ENCODE results near the gene MYO5A.
"Not testable (repeated sequence)": the region's sequence is repeated elsewhere in the genome, so short reads cannot be mapped to it uniquely, and the experiment has no call there.

The MYO5A gene

GRCh38 chr15:52466716-52467115 lies 62.0 kb downstream of the MYO5A start:
- Histone ChIP-seq H3K9me3 (ENCODE audit: control insufficient read depth in 5 of 5, low read length in 5 of 5) (peaks cover 0 to 5% (median 0%) of the 10 kb centered on the region in 5 donors), H3K4me3 (ENCODE audit: low read depth in 1 of 5, low read length in 5 of 5) (peak overlapping the region in 1 of 5 donors; percentile 1)

GRCh38 chr15:52466134-52466701 lies 62.5 kb downstream of the MYO5A start:
- peak overlapping the region in 2 of 5 donors; percentile 31 to 44 for H3K9ac ChIP-seq (ENCODE audit: low read length in 5 of 5)
- H3K9me3 ChIP-seq (ENCODE audit: control insufficient read depth in 5 of 5, low read length in 5 of 5) = peaks cover 0 to 5% (median 0%) of the 10 kb centered on the region in 5 donors
- no peak overlapping the region for H3K27ac ChIP-seq (ENCODE audit: low read depth, low read length)
- peak overlapping the region in 1 of 5 donors; percentile 1 for H3K4me3 ChIP-seq (ENCODE audit: low read depth in 1 of 5, low read length in 5 of 5)
- no peaks in the 10 kb centered on the region for H3K27me3 ChIP-seq (ENCODE audit: control insufficient read depth in 5 of 5, insufficient read depth in 4 of 5, low read length in 5 of 5)
- no peaks in the 10 kb centered on the region for H3K36me3 ChIP-seq (ENCODE audit: control insufficient read depth in 5 of 5, insufficient read depth in 5 of 5, low read length in 5 of 5)
- peaks cover 0 to 22% (median 12%) of the 10 kb centered on the region in 5 donors for H3K4me1 ChIP-seq (ENCODE audit: control insufficient read depth in 5 of 5, insufficient read depth in 5 of 5, low read length in 5 of 5)

More at GRCh38 chr15:52466716-52467115, 62.0 kb downstream of the MYO5A start:
- Histone ChIP-seq H3K9ac (ENCODE audit: low read length in 5 of 5) (no peak overlapping the region), H3K27ac (ENCODE audit: low read depth, low read length) (no peak overlapping the region), H3K4me1 (ENCODE audit: control insufficient read depth in 5 of 5, insufficient read depth in 5 of 5, low read length in 5 of 5) (peaks cover 0 to 22% (median 12%) of the 10 kb centered on the region in 5 donors), H3K36me3 (ENCODE audit: control insufficient read depth in 5 of 5, insufficient read depth in 5 of 5, low read length in 5 of 5) (no peaks in the 10 kb centered on the region), H3K27me3 (ENCODE audit: control insufficient read depth in 5 of 5, insufficient read depth in 4 of 5, low read length in 5 of 5) (no peaks in the 10 kb centered on the region)

- Histone ChIP-seq H3K4me1 (ENCODE audit: control insufficient read depth in 5 of 5, insufficient read depth in 5 of 5, low read length in 5 of 5) (peaks cover 0 to 22% (median 12%) of the 10 kb centered on the region in 5 donors), H3K9me3 (ENCODE audit: control insufficient read depth in 5 of 5, low read length in 5 of 5) (peaks cover 0 to 5% (median 0%) of the 10 kb centered on the region in 5 donors), H3K27me3 (ENCODE audit: control insufficient read depth in 5 of 5, insufficient read depth in 4 of 5, low read length in 5 of 5) (no peaks in the 10 kb centered on the region), H3K36me3 (ENCODE audit: control insufficient read depth in 5 of 5, insufficient read depth in 5 of 5, low read length in 5 of 5) (no peaks in the 10 kb centered on the region), H3K4me3 (ENCODE audit: low read depth in 1 of 5, low read length in 5 of 5) (no peak overlapping the region), H3K9ac (ENCODE audit: low read length in 5 of 5) (no peak overlapping the region), H3K27ac (ENCODE audit: low read depth, low read length) (no peak overlapping the region)
Observed at GRCh38 chr15:52464478-52464877, 64.2 kb downstream of the MYO5A start.

GRCh38 chr15:52464040-52464439 lies 64.6 kb downstream of the MYO5A start:
- Histone ChIP-seq H3K27ac (ENCODE audit: low read depth, low read length) (no peak overlapping the region), H3K9ac (ENCODE audit: low read length in 5 of 5) (no peak overlapping the region), H3K4me3 (ENCODE audit: low read depth in 1 of 5, low read length in 5 of 5) (no peak overlapping the region), H3K9me3 (ENCODE audit: control insufficient read depth in 5 of 5, low read length in 5 of 5) (peaks cover 0 to 5% (median 0%) of the 10 kb centered on the region in 5 donors), H3K36me3 (ENCODE audit: control insufficient read depth in 5 of 5, insufficient read depth in 5 of 5, low read length in 5 of 5) (no peaks in the 10 kb centered on the region), H3K4me1 (ENCODE audit: control insufficient read depth in 5 of 5, insufficient read depth in 5 of 5, low read length in 5 of 5) (peaks cover 0 to 22% (median 12%) of the 10 kb centered on the region in 5 donors), H3K27me3 (ENCODE audit: control insufficient read depth in 5 of 5, insufficient read depth in 4 of 5, low read length in 5 of 5) (no peaks in the 10 kb centered on the region)

GRCh38 chr15:52463638-52464037 lies 65.0 kb downstream of the MYO5A start:
- no peaks in the 10 kb centered on the region for H3K36me3 ChIP-seq (ENCODE audit: control insufficient read depth in 5 of 5, insufficient read depth in 5 of 5, low read length in 5 of 5)
- no peak overlapping the region for H3K4me3 ChIP-seq (ENCODE audit: low read depth in 1 of 5, low read length in 5 of 5)
- peaks cover 0 to 22% (median 12%) of the 10 kb centered on the region in 5 donors for H3K4me1 ChIP-seq (ENCODE audit: control insufficient read depth in 5 of 5, insufficient read depth in 5 of 5, low read length in 5 of 5)
- no peak overlapping the region for H3K27ac ChIP-seq (ENCODE audit: low read depth, low read length)
- H3K27me3 ChIP-seq (ENCODE audit: control insufficient read depth in 5 of 5, insufficient read depth in 4 of 5, low read length in 5 of 5) = no peaks in the 10 kb centered on the region
- peaks cover 0 to 5% (median 0%) of the 10 kb centered on the region in 5 donors for H3K9me3 ChIP-seq (ENCODE audit: control insufficient read depth in 5 of 5, low read length in 5 of 5)
- H3K9ac ChIP-seq (ENCODE audit: low read length in 5 of 5) = no peak overlapping the region

DNA sequence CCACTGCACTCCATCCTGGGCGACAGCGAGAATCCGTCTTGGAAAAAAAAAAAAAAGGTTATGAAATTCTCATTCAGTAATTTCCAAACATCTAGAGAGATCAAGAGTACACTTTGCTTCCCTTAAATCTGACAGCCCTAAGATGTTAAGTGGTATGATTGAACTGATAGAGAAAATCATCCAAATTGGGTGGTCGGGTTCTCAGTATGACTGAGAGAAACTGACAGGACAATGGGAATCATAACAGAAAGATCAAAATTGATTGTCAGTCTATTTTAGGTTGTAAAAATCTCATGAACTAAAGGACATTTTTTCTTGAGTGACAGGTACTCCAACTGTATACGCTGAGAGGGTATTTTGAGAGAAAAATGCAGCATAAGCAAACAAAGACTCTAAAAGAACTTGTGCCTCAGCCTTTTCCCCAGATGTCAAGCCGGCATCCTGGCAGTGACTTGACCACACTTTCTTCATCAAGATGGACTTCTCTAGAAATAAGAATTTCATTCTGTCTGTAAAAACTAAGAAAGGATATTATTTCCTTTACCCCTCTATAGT lies 65.8 kb downstream of the MYO5A start:
- Histone ChIP-seq H3K27ac (ENCODE audit: low read depth, low read length) (no peak overlapping the region), H3K36me3 (ENCODE audit: control insufficient read depth in 5 of 5, insufficient read depth in 5 of 5, low read length in 5 of 5) (no peaks in the 10 kb centered on the region), H3K27me3 (ENCODE audit: control insufficient read depth in 5 of 5, insufficient read depth in 4 of 5, low read length in 5 of 5) (no peaks in the 10 kb centered on the region), H3K9ac (ENCODE audit: low read length in 5 of 5) (no peak overlapping the region), H3K9me3 (ENCODE audit: control insufficient read depth in 5 of 5, low read length in 5 of 5) (peaks cover 0 to 3% (median 0%) of the 10 kb centered on the region in 5 donors), H3K4me3 (ENCODE audit: low read depth in 1 of 5, low read length in 5 of 5) (no peak overlapping the region), H3K4me1 (ENCODE audit: control insufficient read depth in 5 of 5, insufficient read depth in 5 of 5, low read length in 5 of 5) (peaks cover 0 to 22% (median 12%) of the 10 kb centered on the region in 5 donors)

GRCh38 chr15:52459701-52460100 lies 69.0 kb downstream of the MYO5A start:
- H3K4me3 ChIP-seq (ENCODE audit: low read depth in 1 of 5, low read length in 5 of 5); H3K9ac ChIP-seq (ENCODE audit: low read length in 5 of 5); H3K27ac ChIP-seq (ENCODE audit: low read depth, low read length); H3K4me1 ChIP-seq (ENCODE audit: control insufficient read depth in 5 of 5, insufficient read depth in 5 of 5, low read length in 5 of 5); H3K9me3 ChIP-seq (ENCODE audit: control insufficient read depth in 5 of 5, low read length in 5 of 5); H3K36me3 ChIP-seq (ENCODE audit: control insufficient read depth in 5 of 5, insufficient read depth in 5 of 5, low read length in 5 of 5); H3K27me3 ChIP-seq (ENCODE audit: control insufficient read depth in 5 of 5, insufficient read depth in 4 of 5, low read length in 5 of 5): not testable (repeated sequence)

DNA sequence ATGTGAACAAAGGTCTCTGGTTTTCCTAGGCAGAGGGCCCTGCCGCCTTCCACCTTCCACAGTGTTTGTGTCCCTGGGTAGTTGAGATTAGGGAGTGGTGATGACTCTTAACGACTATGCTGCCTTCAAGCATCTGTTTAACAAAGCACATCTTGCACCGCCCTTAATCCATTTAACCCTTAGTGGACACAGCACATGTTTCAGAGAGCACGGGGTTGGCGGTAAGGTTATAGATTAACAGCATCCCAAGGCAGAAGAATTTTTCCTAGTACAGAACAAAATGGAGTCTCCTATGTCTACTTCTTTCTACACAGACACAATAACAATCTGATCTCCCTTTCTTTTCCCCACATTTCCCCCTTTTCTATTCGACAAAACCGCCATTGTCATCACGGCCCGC lies 69.4 kb downstream of the MYO5A start:
- H3K4me3 ChIP-seq (ENCODE audit: low read depth in 1 of 5, low read length in 5 of 5); H3K9ac ChIP-seq (ENCODE audit: low read length in 5 of 5); H3K9me3 ChIP-seq (ENCODE audit: control insufficient read depth in 5 of 5, low read length in 5 of 5); H3K4me1 ChIP-seq (ENCODE audit: control insufficient read depth in 5 of 5, insufficient read depth in 5 of 5, low read length in 5 of 5); H3K27me3 ChIP-seq (ENCODE audit: control insufficient read depth in 5 of 5, insufficient read depth in 4 of 5, low read length in 5 of 5); H3K36me3 ChIP-seq (ENCODE audit: control insufficient read depth in 5 of 5, insufficient read depth in 5 of 5, low read length in 5 of 5); H3K27ac ChIP-seq (ENCODE audit: low read depth, low read length): not testable (repeated sequence)

DNA sequence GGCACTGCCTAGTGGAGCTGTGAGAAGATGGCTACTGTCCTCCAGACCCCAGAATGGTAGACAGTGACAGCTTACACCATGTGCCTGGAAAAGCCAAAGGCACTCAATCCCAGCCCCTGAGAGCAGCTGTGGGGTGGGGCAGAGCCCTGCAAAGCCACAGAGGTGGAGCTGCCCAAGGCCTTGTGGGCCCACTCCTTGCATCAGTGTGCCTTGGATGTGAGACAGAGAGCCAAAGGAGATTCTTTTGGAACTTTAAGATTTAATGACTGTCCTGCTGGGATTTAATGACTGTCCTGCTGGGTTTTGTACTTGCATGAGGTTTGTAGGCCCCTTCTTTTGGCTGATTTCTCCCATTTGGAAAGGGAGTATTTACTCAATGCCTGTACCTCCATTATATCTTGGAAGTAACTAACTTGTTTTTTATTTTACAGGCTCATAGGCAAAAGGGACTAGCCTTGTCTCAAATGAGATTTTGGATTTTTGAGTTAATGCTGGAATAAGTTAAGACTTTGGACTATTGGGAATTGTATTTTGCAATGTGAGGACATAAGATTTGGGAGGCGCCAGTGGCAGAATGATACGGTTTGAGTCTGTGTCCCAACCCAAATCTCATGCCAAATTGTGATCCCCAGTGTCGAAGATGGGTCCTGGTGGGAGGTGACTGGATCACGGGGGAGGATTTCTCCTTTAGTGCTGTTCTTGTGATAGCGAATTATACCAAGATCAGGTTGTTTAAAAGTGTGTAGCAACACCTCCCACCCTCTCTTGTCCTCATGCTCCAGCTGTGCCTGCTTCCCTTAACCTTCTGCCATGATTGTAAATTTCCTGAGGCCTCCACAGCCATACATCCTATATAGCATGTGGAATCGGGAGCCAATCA lies 80.4 kb downstream of the MYO5A start:
- H3K27ac ChIP-seq (ENCODE audit: low read depth, low read length) = peak overlapping the region; percentile 11
- H3K9me3 ChIP-seq (ENCODE audit: control insufficient read depth in 5 of 5, low read length in 5 of 5) = peaks cover 0 to 3% (median 0%) of the 10 kb centered on the region in 5 donors
- peaks cover 9 to 47% (median 40%) of the 10 kb centered on the region in 5 donors for H3K4me1 ChIP-seq (ENCODE audit: control insufficient read depth in 5 of 5, insufficient read depth in 5 of 5, low read length in 5 of 5)
- H3K36me3 ChIP-seq (ENCODE audit: control insufficient read depth in 5 of 5, insufficient read depth in 5 of 5, low read length in 5 of 5) = no peaks in the 10 kb centered on the region
- H3K9ac ChIP-seq (ENCODE audit: low read length in 5 of 5) = peak overlapping the region in 1 of 5 donors; percentile 25
- H3K27me3 ChIP-seq (ENCODE audit: control insufficient read depth in 5 of 5, insufficient read depth in 4 of 5, low read length in 5 of 5) = no peaks in the 10 kb centered on the region
- H3K4me3 ChIP-seq (ENCODE audit: low read depth in 1 of 5, low read length in 5 of 5) = peak overlapping the region in 3 of 5 donors; percentile 9 to 37 (median 26)

DNA sequence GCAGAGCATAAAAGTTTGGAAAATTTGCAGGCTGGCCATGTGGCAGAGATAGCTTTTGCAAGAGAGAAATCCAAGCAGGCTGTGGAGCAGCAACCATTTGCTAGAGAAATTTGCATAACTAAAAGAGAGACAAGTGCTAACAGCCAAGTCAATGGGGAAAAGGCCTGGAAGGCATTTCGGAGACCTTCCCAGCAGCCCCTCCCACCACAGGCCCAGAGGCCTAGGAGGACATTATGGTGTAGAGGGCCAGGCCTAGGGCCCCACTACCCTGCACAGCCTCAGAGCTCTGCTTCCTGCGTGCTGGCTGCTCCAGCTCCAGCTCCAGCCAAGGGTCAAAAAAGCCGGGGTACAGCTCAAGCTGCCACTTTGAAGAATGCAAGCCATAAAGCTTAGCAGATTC lies 82.7 kb downstream of the MYO5A start:
- H3K27me3 ChIP-seq (ENCODE audit: control insufficient read depth in 5 of 5, insufficient read depth in 4 of 5, low read length in 5 of 5) = no peaks in the 10 kb centered on the region
- no peaks in the 10 kb centered on the region for H3K9me3 ChIP-seq (ENCODE audit: control insufficient read depth in 5 of 5, low read length in 5 of 5)
- peaks cover 9 to 59% (median 47%) of the 10 kb centered on the region in 5 donors for H3K4me1 ChIP-seq (ENCODE audit: control insufficient read depth in 5 of 5, insufficient read depth in 5 of 5, low read length in 5 of 5)
- H3K36me3 ChIP-seq (ENCODE audit: control insufficient read depth in 5 of 5, insufficient read depth in 5 of 5, low read length in 5 of 5) = no peaks in the 10 kb centered on the region
- peak overlapping the region; percentile 79 for H3K27ac ChIP-seq (ENCODE audit: low read depth, low read length)
- H3K4me3 ChIP-seq (ENCODE audit: low read depth in 1 of 5, low read length in 5 of 5) = no peak overlapping the region
- H3K9ac ChIP-seq (ENCODE audit: low read length in 5 of 5) = no peak overlapping the region

All from subcutaneous abdominal adipose tissue (tissue), 5 donors.